Measurements from ENCODE around the gene PUM2. TPM values are rescaled to one million over a fixed set of nuclear protein-coding genes. Genes with fewer than 3 reads are reported as not detected.

The PUM2 gene
- total RNA-seq, 1 experiment from 2014 or later: 112 TPM

GRCh38 chr2:20361893-20362292 lies 11.2 kb upstream of the PUM2 start:
- Histone ChIP-seq H3K27me3 (replicated peaks; ENCODE audit: insufficient read depth, low read depth, low read length, poor library complexity) (no peaks in the 10 kb centered on the region), H3K4me3 (ENCODE audit: low read depth, low read length, poor library complexity, severe bottlenecking) (no peak overlapping the region), H3K4me1 (ENCODE audit: insufficient read depth, low read length, poor library complexity, severe bottlenecking) (no peaks in the 10 kb centered on the region), H3K27ac (ENCODE audit: low read depth, low read length, poor library complexity, severe bottlenecking) (no peak overlapping the region), H3K9me3 (ENCODE audit: low read depth, low read length, poor library complexity, severe bottlenecking) (no peaks in the 10 kb centered on the region), H3K36me3 (ENCODE audit: insufficient read depth, low read length, poor library complexity, severe bottlenecking) (no peaks in the 10 kb centered on the region)
- CTCF ChIA-PET: no interaction called here
- POLR2A ChIA-PET (ENCODE audit: low non-redundant PET): no interaction called here
- no peak for DNase-seq (ENCODE audit: low spot score)
- TF ChIP-seq CTCF (conservative IDR thresholded peaks at IDR 0.05; ENCODE audit: low read depth, low read length) (no peak), EZH2 (IDR thresholded peaks at IDR 0.05; ENCODE audit: borderline replicate concordance, low read depth, low read length, poor library complexity, severe bottlenecking) (no peak)
- intact Hi-C loops (cut with micrococcal nuclease; ENCODE audit: unreplicated experiment): no loop called here
- BruUV-seq (replicated peaks): no TSS peak

GRCh38 chr2:20359096-20359495 lies 8.5 kb upstream of the PUM2 start:
- H3K9me3 ChIP-seq (ENCODE audit: low read depth, low read length, poor library complexity, severe bottlenecking): no peaks in the 10 kb centered on the region
- no peak overlapping the region for H3K27ac ChIP-seq (ENCODE audit: low read depth, low read length, poor library complexity, severe bottlenecking)
- CTCF ChIA-PET: no interaction called here
- H3K4me3 ChIP-seq (ENCODE audit: low read depth, low read length, poor library complexity, severe bottlenecking): no peak overlapping the region
- BruUV-seq (replicated peaks): no TSS peak
- H3K36me3 ChIP-seq (ENCODE audit: insufficient read depth, low read length, poor library complexity, severe bottlenecking): no peaks in the 10 kb centered on the region
- no peaks in the 10 kb centered on the region for H3K27me3 ChIP-seq (replicated peaks; ENCODE audit: insufficient read depth, low read depth, low read length, poor library complexity)
- H3K4me1 ChIP-seq (ENCODE audit: insufficient read depth, low read length, poor library complexity, severe bottlenecking): no peaks in the 10 kb centered on the region
- intact Hi-C loops (cut with micrococcal nuclease; ENCODE audit: unreplicated experiment): no loop called here
- POLR2A ChIA-PET (ENCODE audit: low non-redundant PET): no interaction called here
- TF ChIP-seq CTCF (conservative IDR thresholded peaks at IDR 0.05; ENCODE audit: low read depth, low read length) (no peak), EZH2 (IDR thresholded peaks at IDR 0.05; ENCODE audit: borderline replicate concordance, low read depth, low read length, poor library complexity, severe bottlenecking) (no peak)
- no peak for DNase-seq (ENCODE audit: low spot score)

- Histone ChIP-seq H3K27me3 (replicated peaks; ENCODE audit: insufficient read depth, low read depth, low read length, poor library complexity) (no peaks in the 10 kb centered on the region), H3K4me3 (ENCODE audit: low read depth, low read length, poor library complexity, severe bottlenecking) (no peak overlapping the region), H3K4me1 (ENCODE audit: insufficient read depth, low read length, poor library complexity, severe bottlenecking) (peaks cover 12% of the 10 kb centered on the region), H3K36me3 (ENCODE audit: insufficient read depth, low read length, poor library complexity, severe bottlenecking) (no peaks in the 10 kb centered on the region), H3K9me3 (ENCODE audit: low read depth, low read length, poor library complexity, severe bottlenecking) (no peaks in the 10 kb centered on the region), H3K27ac (ENCODE audit: low read depth, low read length, poor library complexity, severe bottlenecking) (no peak overlapping the region)
- TF ChIP-seq EZH2 (IDR thresholded peaks at IDR 0.05; ENCODE audit: borderline replicate concordance, low read depth, low read length, poor library complexity, severe bottlenecking) (no peak), CTCF (conservative IDR thresholded peaks at IDR 0.05; ENCODE audit: low read depth, low read length) (no peak)
- intact Hi-C loops (cut with micrococcal nuclease; ENCODE audit: unreplicated experiment): no loop called here
- ChIA-PET POLR2A (ENCODE audit: low non-redundant PET) (no interaction called here), CTCF (no interaction called here)
- no TSS peak for BruUV-seq (replicated peaks)
- DNase-seq (ENCODE audit: low spot score): no peak
Observed at GRCh38 chr2:20357638-20358389, 7.2 kb upstream of the PUM2 start.

All from A673 (cell line).